Transverse colon (tissue), 4 donors: ENCODE data around the gene HHATL.

Experiments
- CTCF ChIP-seq, 5 experiments: fragments of 200-600 bp in 3 of 5; fragments of 450-650 bp in 2 of 5; sonication (generic) in 3 of 5; IDR thresholded peaks; 1 replicate in 2 of 5; 2 replicates in 3 of 5; pipeline ENCODE4 v1.5.1; 2016 to 2017; ENCODE audit warnings: antibody characterized with exemption in 5 of 5, inconsistent platforms in 3 of 5, mild to moderate bottlenecking in 2 of 5, moderate library complexity in 1 of 5
- EP300 ChIP-seq: sonication (generic); formaldehyde crosslinking; IDR thresholded peaks from one replicate; pipeline ENCODE4 v1.6.1; 2017; ENCODE audit warnings: antibody characterized with exemption, low read depth
- POLR2A ChIP-seq: fragments of 450-650 bp; IDR thresholded peaks from one replicate; pipeline ENCODE4 v1.6.1; 2016; ENCODE audit warnings: antibody characterized with exemption, mild to moderate bottlenecking, moderate library complexity
- POLR2AphosphoS5 ChIP-seq, 3 donors: sonication (generic); formaldehyde crosslinking; IDR thresholded peaks; one replicate each; pipeline ENCODE4 v1.6.1; 2016; ENCODE audit warnings: antibody characterized with exemption in 3 of 3

GRCh38 chr3:42735019-42735418 is 32.4 kb upstream of the HHATL start:
- TF ChIP-seq CTCF (IDR thresholded peaks at IDR 0.05) (no peak), POLR2AphosphoS5 (IDR thresholded peaks at IDR 0.05) (no peak), POLR2A (no peak), EP300 (no peak)
